Measurements from ENCODE around the gene MACC1. TPM values are rescaled to one million over a fixed set of nuclear protein-coding genes. Genes with fewer than 3 reads are reported as not detected.

The MACC1 gene
- total and polyA plus RNA-seq, 9 of the 15 experiments (the other 6 are each of a cell fraction or from before 2014, with no cell fraction given): 5.9 to 30.2 (median 10.4) TPM

DNA sequence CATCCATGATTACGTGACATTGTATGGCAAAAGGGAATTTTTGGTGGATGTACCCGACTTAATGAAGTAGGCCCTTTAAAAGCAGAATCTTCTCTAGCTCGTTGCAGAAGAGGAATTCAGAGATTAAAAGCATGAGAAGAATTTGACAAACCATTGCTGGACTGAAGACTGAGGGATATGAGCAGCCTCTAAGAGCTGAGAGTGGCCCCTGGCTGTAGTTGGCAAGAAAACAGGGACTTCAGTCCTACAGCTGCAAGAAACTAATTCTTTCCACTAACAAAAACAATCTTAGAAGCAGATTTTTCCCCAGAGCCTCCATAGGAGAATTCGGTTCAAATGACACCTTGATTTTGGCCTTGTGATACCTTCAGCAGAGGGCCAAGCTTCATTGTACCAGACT, 34.1 kb downstream of the MACC1 start (continued):
- no peak for TF ChIP-seq ZNF77 (CRISPR knock-in tag; IDR thresholded peaks at IDR 0.05)
- no peak for TF ChIP-seq MBD1 (CRISPR knock-in tag; IDR thresholded peaks at IDR 0.05)
- no peak for TF ChIP-seq TCF3 (CRISPR knock-in tag; IDR thresholded peaks at IDR 0.05)
- TF ChIP-seq, protein P1, sequence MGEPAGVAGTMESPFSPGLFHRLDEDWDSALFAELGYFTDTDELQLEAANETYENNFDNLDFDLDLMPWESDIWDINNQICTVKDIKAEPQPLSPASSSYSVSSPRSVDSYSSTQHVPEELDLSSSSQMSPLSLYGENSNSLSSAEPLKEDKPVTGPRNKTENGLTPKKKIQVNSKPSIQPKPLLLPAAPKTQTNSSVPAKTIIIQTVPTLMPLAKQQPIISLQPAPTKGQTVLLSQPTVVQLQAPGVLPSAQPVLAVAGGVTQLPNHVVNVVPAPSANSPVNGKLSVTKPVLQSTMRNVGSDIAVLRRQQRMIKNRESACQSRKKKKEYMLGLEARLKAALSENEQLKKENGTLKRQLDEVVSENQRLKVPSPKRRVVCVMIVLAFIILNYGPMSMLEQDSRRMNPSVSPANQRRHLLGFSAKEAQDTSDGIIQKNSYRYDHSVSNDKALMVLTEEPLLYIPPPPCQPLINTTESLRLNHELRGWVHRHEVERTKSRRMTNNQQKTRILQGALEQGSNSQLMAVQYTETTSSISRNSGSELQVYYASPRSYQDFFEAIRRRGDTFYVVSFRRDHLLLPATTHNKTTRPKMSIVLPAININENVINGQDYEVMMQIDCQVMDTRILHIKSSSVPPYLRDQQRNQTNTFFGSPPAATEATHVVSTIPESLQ (CRISPR knock-in tag; IDR thresholded peaks at IDR 0.05): no peak
- TF ChIP-seq DEAF1 (CRISPR knock-in tag; IDR thresholded peaks at IDR 0.05): no peak
- no peak for TF ChIP-seq POLR2B (IDR thresholded peaks at IDR 0.05; ENCODE audit: low read depth, partially characterized antibody)
- no peak for TF ChIP-seq ETS2 (tag; IDR thresholded peaks at IDR 0.05; ENCODE audit: borderline replicate concordance, poor library complexity, severe bottlenecking)
- TF ChIP-seq SLC30A9 (CRISPR knock-in tag; IDR thresholded peaks at IDR 0.05): no peak
- TF ChIP-seq ELK1 (CRISPR knock-in tag; IDR thresholded peaks at IDR 0.05): no peak
